Posterior cingulate gyrus (tissue), 11 donors: ENCODE data around the gene KIAA1217.
A peak's percentile ranks its signal among the peaks of the same experiment; 100 is the strongest.

ENCODE experiments used
- DNase-seq, 10 donors: peaks; one replicate each; pipeline versions ENCODE4 v3.0.0 to v3.0.0-alpha.2; 2020 to 2021; ENCODE audit warnings: mixed read lengths in 3 of 10
- intact Hi-C: fragments of 100-400 bp; cut with DNase I; formaldehyde crosslinking; loops from one replicate; pipeline ENCODE4 v1.15.1; 2023

The KIAA1217 gene

GRCh38 chr10:24453973-24454372 lies 245.0 kb downstream of the KIAA1217 start:
- DNase-seq: no peak

GRCh38 chr10:24455447-24455846 lies 246.5 kb downstream of the KIAA1217 start:
- DNase-seq: no peak
- intact Hi-C loops: no loop called here

More at GRCh38 chr10:24453973-24454372, 245.0 kb downstream of the KIAA1217 start:
- intact Hi-C loops: no loop called here

- intact Hi-C loops: no loop called here
- no peak for DNase-seq
These were observed 247.4 kb downstream of the KIAA1217 start for GRCh38 chr10:24456322-24456721.

- no peak for DNase-seq
- intact Hi-C loops: no loop called here
These were observed 248.9 kb downstream of the KIAA1217 start for GRCh38 chr10:24457661-24458318.

- no peak for DNase-seq
These were observed 250.9 kb downstream of the KIAA1217 start for GRCh38 chr10:24459836-24460235.

GRCh38 chr10:24462291-24462813 lies 253.4 kb downstream of the KIAA1217 start:
- intact Hi-C loops: no loop called here
- DNase-seq: no peak

More at GRCh38 chr10:24459836-24460235, 250.9 kb downstream of the KIAA1217 start:
- intact Hi-C loops: no loop called here

GRCh38 chr10:24462889-24463552 lies 254.1 kb downstream of the KIAA1217 start:
- no peak for DNase-seq
- intact Hi-C loops: no loop called here

GRCh38 chr10:24463611-24464426 lies 254.9 kb downstream of the KIAA1217 start:
- DNase-seq: no peak

GRCh38 chr10:24465124-24465874 lies 256.4 kb downstream of the KIAA1217 start:
- DNase-seq: no peak
- intact Hi-C loops: no loop called here

More at GRCh38 chr10:24463611-24464426, 254.9 kb downstream of the KIAA1217 start:
- intact Hi-C loops: no loop called here

GRCh38 chr10:24465891-24466818 lies 257.2 kb downstream of the KIAA1217 start:
- DNase-seq: no peak
- intact Hi-C loops: no loop called here

- no peak for DNase-seq
- intact Hi-C loops: no loop called here
These were observed 258.2 kb downstream of the KIAA1217 start for GRCh38 chr10:24467136-24467535.

- intact Hi-C loops: no loop called here
- no peak for DNase-seq
These were observed 258.7 kb downstream of the KIAA1217 start for GRCh38 chr10:24467605-24468004.

GRCh38 chr10:24468281-24468751 lies 259.4 kb downstream of the KIAA1217 start:
- intact Hi-C loops: no loop called here
- DNase-seq: no peak

GRCh38 chr10:24469993-24470392 lies 261.1 kb downstream of the KIAA1217 start:
- intact Hi-C loops: no loop called here
- DNase-seq: no peak

GRCh38 chr10:24475598-24475997 lies 266.7 kb downstream of the KIAA1217 start:
- DNase-seq: no peak
- intact Hi-C loops: no loop called here

GRCh38 chr10:24476913-24477701 lies 268.2 kb downstream of the KIAA1217 start:
- no peak for DNase-seq
- intact Hi-C loops: no loop called here

GRCh38 chr10:24477915-24478314 lies 269.0 kb downstream of the KIAA1217 start:
- intact Hi-C loops: no loop called here
- peak in 2 of 10 donors; percentile 20 to 82 for DNase-seq

- intact Hi-C loops: no loop called here
- no peak for DNase-seq
These were observed 270.9 kb downstream of the KIAA1217 start for GRCh38 chr10:24479806-24480205.
